Airway epithelial cell (primary cell): ENCODE measurements around the gene PCED1A. TPM values are rescaled to one million over a fixed set of nuclear protein-coding genes. Genes with fewer than 3 reads are reported as not detected.

ENCODE experiments used
- total RNA-seq: library from RNA; depleted of rRNA; stranded (reverse); fragments of >200 nt; gene quantifications from 2 replicates; pipeline ENCODE4 v1.2.3, GENCODE V29; 2015

The PCED1A gene
- total RNA-seq, result 7.7 and 10.4 TPM in 2 replicates

DNA sequence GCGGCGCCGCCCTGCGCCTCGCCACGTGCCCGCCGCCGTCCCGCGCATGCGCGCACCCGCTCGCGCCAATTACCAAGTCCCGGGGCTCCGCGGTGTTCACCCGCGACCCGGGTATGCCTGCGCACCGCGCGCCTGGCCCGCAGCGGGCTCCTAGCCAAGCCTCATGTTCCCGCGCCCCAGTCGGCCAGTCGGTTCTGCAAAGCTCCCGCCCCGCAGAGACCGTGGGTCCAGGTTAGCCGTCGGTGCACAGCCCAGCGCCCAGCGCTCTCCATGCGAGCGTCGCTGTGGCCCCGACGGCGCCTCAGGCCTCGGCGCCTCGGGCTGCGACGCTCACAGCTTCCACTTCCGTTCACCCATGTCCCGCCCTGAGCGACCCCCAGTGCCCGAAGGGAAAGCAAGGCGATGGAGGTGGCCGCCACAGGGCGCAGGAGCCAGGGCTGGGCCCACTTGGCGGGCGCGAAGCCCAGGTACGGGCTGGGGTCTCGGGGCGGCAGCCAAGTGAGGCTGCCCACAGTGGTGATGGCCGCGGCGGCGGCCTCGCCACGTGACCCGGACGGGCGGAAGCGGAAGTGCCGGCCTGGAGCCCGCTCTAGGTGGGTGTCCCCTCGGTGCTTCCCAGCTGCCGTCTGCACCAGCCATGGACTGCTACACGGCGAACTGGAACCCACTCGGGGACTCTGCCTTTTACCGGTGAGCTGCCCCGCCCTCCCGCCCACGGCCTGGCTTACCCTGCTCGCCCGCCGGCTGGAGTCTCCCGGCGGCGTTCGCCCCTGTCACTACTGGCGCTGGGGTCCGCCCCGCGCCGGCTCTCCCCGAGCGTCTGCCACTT, at the start of gene PCED1A, which contains the start of gene VPS16:
Gene PCED1A, minus strand, starts transcription at position 518 of the 829 bp plus-strand sequence. CDS start 743 bp downstream, outside the sequence.
Gene VPS16, plus strand, starts transcription at position 608 of the 829 bp plus-strand sequence. Its CDS starts 30 bp downstream, at position 638.

GRCh38 chr20:2873010-2873746, 32.7 kb upstream of the PCED1A start, which contains the start of gene PTPRA:
TSS of gene PTPRA (plus strand) at chr20:2873481. CDS start at chr20:2964278, 90,797 bp downstream.

GRCh38 chr20:2816030-2816582, 24.3 kb downstream of the PCED1A start, which contains the start of gene TMEM239:
TSS of gene TMEM239 (plus strand) at chr20:2816364. CDS start at chr20:2816555, 191 bp downstream.

DNA sequence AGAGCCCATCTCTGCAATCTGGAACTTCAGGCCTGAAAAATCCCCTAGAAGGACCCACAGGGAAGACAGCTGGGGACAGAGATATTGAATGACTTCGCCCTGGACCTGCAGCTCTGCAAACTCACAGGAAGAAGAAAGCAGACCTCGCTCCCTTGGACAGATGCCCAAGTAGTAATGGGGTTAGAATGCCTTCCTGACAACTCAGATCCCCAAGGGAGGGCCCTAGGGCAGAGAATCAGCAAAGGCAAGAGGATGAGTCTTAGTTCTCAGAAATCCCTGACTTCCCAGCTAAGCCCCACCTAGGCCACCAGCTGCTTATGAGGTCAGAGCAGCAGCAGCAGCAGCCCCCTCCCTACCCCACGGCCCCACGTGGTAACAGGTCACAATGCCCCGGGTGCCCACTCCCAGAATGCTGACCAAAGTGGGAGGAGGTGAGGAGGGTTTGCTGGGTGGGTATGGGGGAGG, 25.8 kb downstream of the PCED1A start, which contains the start of gene C20orf141:
Gene C20orf141, plus strand, starts transcription at position 401 of the 465 bp plus-strand sequence. CDS start 198 bp downstream, outside the sequence.

GRCh38 chr20:2800521-2801285, 39.8 kb downstream of the PCED1A start, which contains the start of gene CPXM1:
TSS of gene CPXM1 (minus strand) at chr20:2800627. CDS start at chr20:2800572, 55 bp downstream.

Other genes starting within 250 kb of the PCED1A start
- gene NOP56, start 188.0 kb downstream of the PCED1A start, total RNA-seq, result 157 and 166 TPM in 2 replicates
- 116 and 122 TPM in 2 replicates for gene IDH3B, start 176.4 kb downstream of the PCED1A start, total RNA-seq
- 0.21 TPM in 1 of 2 replicates, not detected in the other for gene EBF4, start 147.9 kb downstream of the PCED1A start, total RNA-seq
- gene CPXM1, start 40.0 kb downstream of the PCED1A start, total RNA-seq, result not detected in 2 replicates
- not detected in 2 replicates for gene C20orf141, start 25.7 kb downstream of the PCED1A start, total RNA-seq
- gene TMEM239, start 24.3 kb downstream of the PCED1A start, total RNA-seq, result not detected in 2 replicates
- 17.8 and 26.0 TPM in 2 replicates for gene VPS16, start 90 bp upstream of the PCED1A start, total RNA-seq
- gene PTPRA, start 32.8 kb upstream of the PCED1A start, total RNA-seq, result 22.7 and 32.4 TPM in 2 replicates
- gene GNRH2, start 203.0 kb upstream of the PCED1A start, total RNA-seq, result not detected in 2 replicates
- 91.3 and 98.8 TPM in 2 replicates for gene MRPS26, start 205.4 kb upstream of the PCED1A start, total RNA-seq
- not detected in 2 replicates for gene OXT, start 231.0 kb upstream of the PCED1A start, total RNA-seq
- gene AVP, start 244.1 kb upstream of the PCED1A start, total RNA-seq, result not detected in 2 replicates